Measurements from ENCODE around the gene TLL1. TPM values are rescaled to one million over a fixed set of nuclear protein-coding genes. Genes with fewer than 3 reads are reported as not detected.

Gene TLL1
- total RNA-seq, 1 donor from 2014 or later: 7.9 TPM

- TF ChIP-seq POLR2AphosphoS5 (IDR thresholded peaks at IDR 0.05; ENCODE audit: insufficient read depth in 1 of 2, low read depth in 1 of 2) (no peak), CTCF (IDR thresholded peaks at IDR 0.05) (no peak), POLR2A (IDR thresholded peaks at IDR 0.05) (no peak)
- Histone ChIP-seq H3K4me3 (no peak overlapping the region), H3K4me1 (no peaks in the 10 kb centered on the region), H3K27ac (no peak overlapping the region), H3K36me3 (no peaks in the 10 kb centered on the region), H3K9me3 (no peaks in the 10 kb centered on the region), H3K27me3 (no peaks in the 10 kb centered on the region)
- DNase-seq (ENCODE audit: extremely low spot score in 2 of 2): no peak
- intact Hi-C loops (cut with DNase I): no loop called here
Observed at GRCh38 chr4:165894159-165894558, 21.1 kb downstream of the TLL1 start.

- TF ChIP-seq CTCF (IDR thresholded peaks at IDR 0.05) (no peak), POLR2A (IDR thresholded peaks at IDR 0.05) (no peak), POLR2AphosphoS5 (IDR thresholded peaks at IDR 0.05; ENCODE audit: insufficient read depth in 1 of 2, low read depth in 1 of 2) (no peak)
- DNase-seq (ENCODE audit: extremely low spot score in 2 of 2): no peak
- no peaks in the 10 kb centered on the region for H3K27me3 ChIP-seq
- H3K4me1 ChIP-seq: no peaks in the 10 kb centered on the region
- no peaks in the 10 kb centered on the region for H3K36me3 ChIP-seq
- intact Hi-C loops (cut with DNase I): no loop called here
- H3K9me3 ChIP-seq: no peaks in the 10 kb centered on the region
- H3K4me3 ChIP-seq: no peak overlapping the region
- no peak overlapping the region for H3K27ac ChIP-seq
Observed at GRCh38 chr4:165905405-165906027, 32.5 kb downstream of the TLL1 start.

- Histone ChIP-seq H3K9me3 (no peaks in the 10 kb centered on the region), H3K4me3 (no peak overlapping the region), H3K36me3 (no peaks in the 10 kb centered on the region), H3K27ac (no peak overlapping the region), H3K27me3 (no peaks in the 10 kb centered on the region), H3K4me1 (no peaks in the 10 kb centered on the region)
- intact Hi-C loops (cut with DNase I): no loop called here
- TF ChIP-seq POLR2AphosphoS5 (IDR thresholded peaks at IDR 0.05; ENCODE audit: insufficient read depth in 1 of 2, low read depth in 1 of 2) (no peak), CTCF (IDR thresholded peaks at IDR 0.05) (no peak), POLR2A (IDR thresholded peaks at IDR 0.05) (no peak)
- no peak for DNase-seq (ENCODE audit: extremely low spot score in 2 of 2)
Observed at GRCh38 chr4:165906272-165906671, 33.2 kb downstream of the TLL1 start.

GRCh38 chr4:165909947-165910346, 36.9 kb downstream of the TLL1 start:
- intact Hi-C loops (cut with DNase I): no loop called here
- TF ChIP-seq CTCF (IDR thresholded peaks at IDR 0.05) (no peak), POLR2AphosphoS5 (IDR thresholded peaks at IDR 0.05; ENCODE audit: insufficient read depth in 1 of 2, low read depth in 1 of 2) (no peak), POLR2A (IDR thresholded peaks at IDR 0.05) (no peak)
- Histone ChIP-seq H3K4me3 (no peak overlapping the region), H3K4me1 (no peaks in the 10 kb centered on the region), H3K9me3 (no peaks in the 10 kb centered on the region), H3K36me3 (no peaks in the 10 kb centered on the region), H3K27me3 (no peaks in the 10 kb centered on the region), H3K27ac (no peak overlapping the region)
- no peak for DNase-seq (ENCODE audit: extremely low spot score in 2 of 2)

- no peaks in the 10 kb centered on the region for H3K4me1 ChIP-seq
- no peaks in the 10 kb centered on the region for H3K36me3 ChIP-seq
- no peak for DNase-seq (ENCODE audit: extremely low spot score in 2 of 2)
- TF ChIP-seq POLR2A (IDR thresholded peaks at IDR 0.05): no peak
- no peak for TF ChIP-seq CTCF (IDR thresholded peaks at IDR 0.05)
- no peak for TF ChIP-seq POLR2AphosphoS5 (IDR thresholded peaks at IDR 0.05; ENCODE audit: insufficient read depth in 1 of 2, low read depth in 1 of 2)
- H3K9me3 ChIP-seq: no peaks in the 10 kb centered on the region
- no peak overlapping the region for H3K4me3 ChIP-seq
- no peak overlapping the region for H3K27ac ChIP-seq
- H3K27me3 ChIP-seq: no peaks in the 10 kb centered on the region
- intact Hi-C loops (cut with DNase I): no loop called here
Observed at GRCh38 chr4:165915215-165915614, 42.2 kb downstream of the TLL1 start.

Measured in vagina (tissue), 2 donors.